NCI-H128 (cell line): ENCODE results near the gene ATP11A.
"Not testable (repeated sequence)": the region's sequence is repeated elsewhere in the genome, so short reads cannot be mapped to it uniquely, and the experiment has no call there.

Experiments
- DNase-seq: peaks from one replicate; lab custom pipeline; 2025; ENCODE audit not compliant: unreplicated experiment; lab: John Stamatoyannopoulos, UW

The ATP11A gene

GRCh38 chr13:112669881-112670499 lies 19.8 kb upstream of the ATP11A start:
- DNase-seq, result no peak

GRCh38 chr13:112670864-112671263 lies 19.0 kb upstream of the ATP11A start:
- DNase-seq, result no peak

- DNase-seq, result no peak
These were observed 18.5 kb upstream of the ATP11A start for GRCh38 chr13:112671359-112671758.

- DNase-seq, result no peak
These were observed 17.1 kb upstream of the ATP11A start for GRCh38 chr13:112672651-112673284.

- no peak for DNase-seq
These were observed 15.1 kb upstream of the ATP11A start for GRCh38 chr13:112674412-112675365.

GRCh38 chr13:112675366-112675756 lies 14.5 kb upstream of the ATP11A start:
- no peak for DNase-seq

GRCh38 chr13:112677421-112677962 lies 12.3 kb upstream of the ATP11A start:
- DNase-seq, result not testable (repeated sequence)

GRCh38 chr13:112679381-112679780 lies 10.5 kb upstream of the ATP11A start:
- no peak for DNase-seq

GRCh38 chr13:112679932-112680677 lies 9.7 kb upstream of the ATP11A start:
- DNase-seq, result no peak

GRCh38 chr13:112680741-112681360 lies 9.0 kb upstream of the ATP11A start:
- DNase-seq, result no peak

- DNase-seq, result no peak
These were observed 6.3 kb upstream of the ATP11A start for GRCh38 chr13:112683581-112683980.

- no peak for DNase-seq
These were observed 5.6 kb upstream of the ATP11A start for GRCh38 chr13:112684071-112684845.

- DNase-seq, result not testable (repeated sequence)
These were observed 4.5 kb upstream of the ATP11A start for GRCh38 chr13:112685189-112685805.

GRCh38 chr13:112685896-112686295 lies 3.9 kb upstream of the ATP11A start:
- no peak for DNase-seq

GRCh38 chr13:112686364-112686763 lies 3.5 kb upstream of the ATP11A start:
- no peak for DNase-seq

GRCh38 chr13:112686987-112687386 lies 2.9 kb upstream of the ATP11A start:
- no peak for DNase-seq

GRCh38 chr13:112687836-112688559 lies 1.8 kb upstream of the ATP11A start:
- DNase-seq, result no peak

- DNase-seq, result no peak
These were observed 1.1 kb upstream of the ATP11A start for GRCh38 chr13:112688560-112689302.
